Activated CD4-positive, alpha-beta T cell treated with anti-CD3 and anti-CD28 coated beads, Interleukin-2, amount 50 U/mL, for 1 hour (primary cell): Measurements from ENCODE around the gene ZNF683.
"Not testable (repeated sequence)": the region's sequence is repeated elsewhere in the genome, so short reads cannot be mapped to it uniquely, and the experiment has no call there.

Experiments
- DNase-seq: peaks from one replicate; pipeline ENCODE4 v3.0.0-alpha.2; 2020

ZNF683 gene

GRCh38 chr1:26335774-26336476 is 36.6 kb downstream of the ZNF683 start:
- no peak for DNase-seq

GRCh38 chr1:26333312-26333711 is 39.2 kb downstream of the ZNF683 start:
- DNase-seq: not testable (repeated sequence)

- no peak for DNase-seq
Observed at GRCh38 chr1:26330276-26330675, 42.3 kb downstream of the ZNF683 start.

- DNase-seq: not testable (repeated sequence)
Observed at GRCh38 chr1:26329380-26329779, 43.2 kb downstream of the ZNF683 start.

- no peak for DNase-seq
Observed at GRCh38 chr1:26328597-26328996, 44.0 kb downstream of the ZNF683 start.

GRCh38 chr1:26327956-26328362 is 44.6 kb downstream of the ZNF683 start:
- no peak for DNase-seq

- DNase-seq: no peak
Observed at GRCh38 chr1:26324550-26324949, 48.0 kb downstream of the ZNF683 start.

- no peak for DNase-seq
Observed at GRCh38 chr1:26323382-26323781, 49.2 kb downstream of the ZNF683 start.

GRCh38 chr1:26322042-26322331 is 50.6 kb downstream of the ZNF683 start:
- no peak for DNase-seq

- DNase-seq: peak; percentile 97
Observed at GRCh38 chr1:26321315-26322041, 51.1 kb downstream of the ZNF683 start.

- DNase-seq: no peak
Observed at GRCh38 chr1:26320896-26321295, 51.7 kb downstream of the ZNF683 start.

- no peak for DNase-seq
Observed at GRCh38 chr1:26318338-26319064, 54.0 kb downstream of the ZNF683 start.

GRCh38 chr1:26317612-26318337 is 54.8 kb downstream of the ZNF683 start, which contains the start of gene CD52:
TSS of gene CD52 (plus strand) at chr1:26317958. CDS start at chr1:26318018, 60 bp downstream.
- peak; percentile 76 for DNase-seq

- DNase-seq: no peak
Observed at GRCh38 chr1:26317146-26317545, 55.4 kb downstream of the ZNF683 start.

- no peak for DNase-seq
Observed at GRCh38 chr1:26315874-26316850, 56.4 kb downstream of the ZNF683 start.

- no peak for DNase-seq
Observed at GRCh38 chr1:26314501-26314900, 58.0 kb downstream of the ZNF683 start.
